ENCODE data around the gene NUSAP1. TPM values are rescaled to one million over a fixed set of nuclear protein-coding genes. Genes with fewer than 3 reads are reported as not detected.
"Not testable (repeated sequence)": the region's sequence is repeated elsewhere in the genome, so short reads cannot be mapped to it uniquely, and the experiment has no call there.

NUSAP1 gene
- total RNA-seq (2014; rRNA removed; shearing (Covaris generic)): 155 and 195 TPM in 2 replicates

GRCh38 chr15:41332194-41333025 is at the start of gene NUSAP1, which contains the start of gene OIP5:
Gene NUSAP1 (plus strand): TSS chr15:41332881. CDS start chr15:41332958, 77 bp downstream.
Gene OIP5 (minus strand): TSS chr15:41332591. CDS start chr15:41332561, 30 bp downstream.
- DNase-seq (ENCODE audit: low spot score): peak; percentile 100

- DNase-seq (ENCODE audit: low spot score): not testable (repeated sequence)
These were observed 49.6 kb upstream of the NUSAP1 start for GRCh38 chr15:41282980-41283652.

- DNase-seq (ENCODE audit: low spot score): peak; percentile 99
These were observed 48.8 kb upstream of the NUSAP1 start for GRCh38 chr15:41283653-41284426.

GRCh38 chr15:41284427-41285177 is 48.1 kb upstream of the NUSAP1 start:
- no peak for DNase-seq (ENCODE audit: low spot score)

GRCh38 chr15:41285285-41285684 is 47.4 kb upstream of the NUSAP1 start:
- no peak for DNase-seq (ENCODE audit: low spot score)

- no peak for DNase-seq (ENCODE audit: low spot score)
These were observed 45.9 kb upstream of the NUSAP1 start for GRCh38 chr15:41286665-41287333.

GRCh38 chr15:41288464-41288863 is 44.2 kb upstream of the NUSAP1 start:
- no peak for DNase-seq (ENCODE audit: low spot score)

GRCh38 chr15:41289953-41290352 is 42.7 kb upstream of the NUSAP1 start:
- no peak for DNase-seq (ENCODE audit: low spot score)

- DNase-seq (ENCODE audit: low spot score): no peak
These were observed 41.5 kb upstream of the NUSAP1 start for GRCh38 chr15:41291065-41291631.

GRCh38 chr15:41292521-41292920 is 40.2 kb upstream of the NUSAP1 start:
- no peak for DNase-seq (ENCODE audit: low spot score)

- not testable (repeated sequence) for DNase-seq (ENCODE audit: low spot score)
These were observed 31.5 kb upstream of the NUSAP1 start for GRCh38 chr15:41301139-41301538.

- no peak for DNase-seq (ENCODE audit: low spot score)
These were observed 31.1 kb upstream of the NUSAP1 start for GRCh38 chr15:41301587-41301986.

GRCh38 chr15:41304149-41304770 is 28.4 kb upstream of the NUSAP1 start:
- DNase-seq (ENCODE audit: low spot score): no peak

GRCh38 chr15:41307679-41308078 is 25.0 kb upstream of the NUSAP1 start:
- DNase-seq (ENCODE audit: low spot score): no peak

GRCh38 chr15:41309226-41309905 is 23.3 kb upstream of the NUSAP1 start:
- no peak for DNase-seq (ENCODE audit: low spot score)

- DNase-seq (ENCODE audit: low spot score): not testable (repeated sequence)
These were observed 11.8 kb upstream of the NUSAP1 start for GRCh38 chr15:41320805-41321330.

GRCh38 chr15:41323611-41324010 is 9.1 kb upstream of the NUSAP1 start:
- no peak for DNase-seq (ENCODE audit: low spot score)

- no peak for DNase-seq (ENCODE audit: low spot score)
These were observed 1.4 kb upstream of the NUSAP1 start for GRCh38 chr15:41331281-41331680.

GRCh38 chr15:41331833-41332193 is 868 bp upstream of the NUSAP1 start:
- DNase-seq (ENCODE audit: low spot score): no peak

Measured in H4 (cell line).